HG03457 (cell line): ENCODE results near the gene MED13L.

Experiments
- ATAC-seq: cut with Tn5 transposase; IDR thresholded peaks from one replicate; pipeline ENCODE4 v1.9.1; 2021; ENCODE audit warnings: moderate number of reproducible peaks; ENCODE audit not compliant: unreplicated experiment

Gene MED13L

DNA sequence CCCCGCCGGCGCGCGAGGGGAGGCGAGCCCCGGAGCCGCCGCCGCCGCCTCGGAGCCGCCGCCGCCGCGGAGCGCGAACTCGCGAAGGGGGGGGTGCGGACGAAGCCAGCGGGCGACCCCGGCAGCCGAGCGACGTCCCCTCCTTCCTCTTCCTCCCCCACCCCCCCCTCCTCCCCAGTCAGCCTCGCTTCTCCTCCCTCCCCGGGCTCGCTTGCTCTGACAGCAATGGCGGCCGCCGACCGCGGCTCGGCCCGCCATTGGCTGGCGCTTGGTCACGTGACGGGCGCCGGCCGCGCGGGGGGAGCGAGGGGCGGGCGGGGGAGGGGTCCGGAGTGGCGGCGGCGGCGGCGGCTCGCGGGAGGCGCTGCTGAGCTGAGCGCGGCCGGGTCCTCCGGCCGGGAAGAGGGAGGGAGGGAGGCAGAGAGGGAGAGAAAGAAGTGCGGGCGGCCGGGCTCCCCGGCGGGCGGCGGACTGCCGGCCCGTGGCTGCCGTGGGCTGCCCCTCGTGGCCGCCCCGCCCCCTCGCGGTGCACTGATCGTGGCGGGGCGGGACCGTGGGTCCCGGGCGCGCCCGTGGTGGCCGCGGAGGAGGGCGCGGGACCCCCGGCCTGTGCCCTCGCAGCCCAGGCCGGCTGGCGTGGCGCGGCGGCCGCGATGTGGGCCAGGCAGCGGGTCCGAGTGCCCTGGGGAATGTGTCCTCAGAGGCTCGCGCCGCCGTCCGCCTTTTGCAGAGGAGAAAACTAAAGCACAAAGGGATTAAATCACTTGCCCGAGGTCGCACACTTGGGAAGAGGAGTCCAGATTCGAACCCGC is at the start of gene MED13L:
TSS of gene MED13L (minus strand) at position 227 of the 812 bp plus-strand sequence. CDS start 562 bp downstream, outside the sequence.
- ATAC-seq, result peak; percentile 59

DNA sequence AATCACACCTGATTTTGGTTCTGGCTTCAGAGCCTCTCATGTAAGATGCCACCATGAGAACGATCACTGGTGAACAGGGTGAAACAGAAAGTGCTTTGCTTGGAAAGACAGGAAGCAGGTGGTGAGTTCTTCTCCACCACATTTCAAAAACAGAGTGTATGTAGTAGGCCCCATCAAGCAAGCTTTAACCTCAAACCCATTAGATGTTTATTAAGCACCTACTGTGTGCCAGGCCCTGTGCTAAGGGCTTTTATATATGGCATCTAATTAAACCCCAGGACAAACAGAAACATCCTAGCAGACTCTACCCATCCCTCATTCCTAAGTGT is 47.8 kb upstream of the MED13L start:
- peak; percentile 78 for ATAC-seq

DNA sequence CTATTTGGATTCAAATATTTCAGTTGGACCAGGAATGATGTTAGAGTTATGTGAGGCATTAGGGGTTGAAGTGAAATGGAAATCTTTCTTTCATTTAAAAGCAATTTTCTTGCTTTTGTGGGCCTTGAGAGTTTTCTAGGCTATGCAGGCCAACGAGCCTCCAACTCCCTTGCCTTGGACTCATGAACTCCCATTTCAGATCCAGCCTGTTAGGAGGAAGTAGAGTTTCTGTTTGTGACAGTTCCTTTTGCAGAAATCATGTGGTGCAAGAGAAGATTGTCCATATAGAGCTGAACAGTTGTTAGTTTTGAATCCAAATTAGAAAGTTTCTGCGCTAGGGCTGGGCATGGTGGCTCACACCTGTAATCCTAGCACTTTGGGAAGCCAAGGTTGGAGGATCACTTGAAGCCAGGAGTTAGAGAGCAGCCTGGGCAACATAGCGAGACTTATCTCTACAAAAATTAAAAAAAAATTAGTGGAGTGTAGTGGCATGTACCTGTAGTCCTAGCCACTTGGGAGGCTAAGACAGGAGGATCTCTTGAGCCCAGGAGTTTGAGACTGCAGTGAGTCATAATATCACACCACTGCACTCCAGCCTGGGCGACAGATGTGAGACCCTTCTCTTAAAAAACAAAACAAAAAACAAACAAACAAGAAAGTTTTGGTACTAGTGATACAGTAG is 47.3 kb upstream of the MED13L start:
- ATAC-seq, result no peak

- ATAC-seq, result no peak
These were observed 46.2 kb upstream of the MED13L start for GRCh38 chr12:116323406-116324386.

- no peak for ATAC-seq
These were observed 44.4 kb upstream of the MED13L start for GRCh38 chr12:116321913-116322312.

GRCh38 chr12:116320791-116321217 is 43.3 kb upstream of the MED13L start:
- no peak for ATAC-seq

GRCh38 chr12:116319898-116320621 is 42.6 kb upstream of the MED13L start:
- no peak for ATAC-seq

DNA sequence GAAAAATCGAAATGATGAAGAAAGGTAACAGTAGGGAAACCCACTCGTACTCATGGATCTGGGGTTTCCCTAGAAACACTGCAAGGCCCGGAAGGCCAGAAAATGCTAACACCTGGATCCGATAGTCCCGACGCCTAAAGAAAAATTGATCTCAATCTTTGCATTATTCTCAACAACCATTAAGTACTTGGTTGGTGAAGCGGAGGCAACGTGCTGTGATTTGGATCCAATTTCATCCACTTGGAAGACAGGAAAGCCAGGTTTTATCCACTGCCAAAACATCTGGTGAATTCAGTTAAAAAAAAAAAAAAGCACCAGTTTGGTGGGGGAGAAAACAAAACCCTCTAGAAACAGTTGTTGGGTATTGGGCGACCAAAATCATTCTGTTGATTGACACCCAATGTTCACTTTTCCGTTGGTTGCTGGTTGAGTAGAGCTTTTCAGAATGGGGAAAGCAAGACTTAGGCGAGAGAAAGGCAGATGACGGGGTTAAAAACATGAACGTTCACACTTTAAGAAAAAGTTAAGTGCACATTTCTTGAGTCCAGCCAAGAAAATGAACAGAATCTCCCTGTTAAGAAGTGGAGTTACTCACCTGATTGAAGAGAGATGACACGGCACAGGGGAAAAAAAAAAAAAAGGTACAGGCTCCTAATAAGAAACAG is 41.9 kb upstream of the MED13L start:
- no peak for ATAC-seq

GRCh38 chr12:116318576-116319232 is 41.2 kb upstream of the MED13L start:
- ATAC-seq, result no peak

DNA sequence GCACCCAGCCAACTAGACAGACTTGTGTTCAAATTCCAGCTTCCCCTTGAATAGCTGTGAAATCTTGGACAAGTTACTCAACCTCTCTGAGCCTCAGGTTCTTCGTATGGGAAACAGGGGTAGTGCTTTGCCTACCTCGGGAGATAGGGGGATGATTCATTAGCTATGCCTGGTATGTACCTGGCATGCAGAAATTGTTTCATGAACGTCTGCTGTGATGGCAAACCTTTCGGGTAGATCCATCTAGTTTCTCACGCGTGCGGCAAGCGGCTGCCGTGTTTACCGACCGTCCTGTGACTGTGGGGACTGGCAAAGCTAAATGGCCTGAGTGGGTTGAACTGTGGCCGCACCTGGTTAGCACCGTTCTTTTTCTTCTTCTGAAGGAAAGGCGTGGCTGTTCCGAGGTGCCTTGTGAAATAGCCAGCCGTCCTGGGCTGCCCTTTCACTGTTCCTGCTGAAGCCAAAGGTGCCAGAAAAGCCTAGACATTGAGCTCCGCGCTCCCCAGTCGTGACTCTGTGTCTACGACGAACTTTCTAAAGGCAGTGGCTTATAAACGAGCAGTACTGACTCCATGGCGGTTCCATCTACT is 40.6 kb upstream of the MED13L start:
- ATAC-seq, result no peak

DNA sequence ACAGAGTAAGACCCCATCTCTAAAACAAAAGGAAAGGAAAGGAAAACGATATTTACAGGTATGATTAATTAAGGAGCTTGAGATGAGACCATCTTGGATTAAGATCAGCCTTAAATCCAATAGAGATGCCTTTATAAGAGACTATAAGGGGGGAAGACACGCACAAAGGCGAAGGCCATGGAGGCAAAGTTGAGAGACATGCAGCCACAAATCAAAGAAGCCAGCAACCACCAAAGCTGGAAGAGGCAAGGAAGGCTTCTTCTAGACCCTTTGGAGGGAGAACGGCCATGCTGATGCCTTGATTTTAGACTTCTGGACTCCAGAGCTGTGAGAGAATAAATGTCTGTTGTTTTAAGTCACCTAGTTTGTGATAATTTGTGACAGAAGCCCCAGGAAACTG is 39.6 kb upstream of the MED13L start:
- ATAC-seq, result no peak

DNA sequence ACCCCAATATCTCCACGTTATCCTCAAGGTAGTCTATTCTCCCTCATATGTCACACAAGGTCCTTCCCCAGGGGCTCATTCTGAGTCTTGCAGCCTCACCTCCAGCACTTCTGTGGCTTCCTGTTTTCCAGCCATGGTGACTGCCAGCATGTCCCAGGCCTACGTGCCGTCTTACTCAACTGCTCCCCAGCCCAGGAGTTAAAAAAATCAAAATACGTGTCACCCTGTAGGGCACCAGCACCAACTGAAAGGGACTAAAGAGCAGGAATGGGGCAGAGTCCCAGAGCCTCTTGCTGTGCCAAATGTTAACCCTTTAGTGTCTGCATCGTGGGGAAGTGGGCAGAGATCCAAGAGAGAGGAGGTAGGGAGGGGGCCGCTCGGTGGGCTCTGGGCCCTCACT is 37.0 kb upstream of the MED13L start:
- no peak for ATAC-seq

DNA sequence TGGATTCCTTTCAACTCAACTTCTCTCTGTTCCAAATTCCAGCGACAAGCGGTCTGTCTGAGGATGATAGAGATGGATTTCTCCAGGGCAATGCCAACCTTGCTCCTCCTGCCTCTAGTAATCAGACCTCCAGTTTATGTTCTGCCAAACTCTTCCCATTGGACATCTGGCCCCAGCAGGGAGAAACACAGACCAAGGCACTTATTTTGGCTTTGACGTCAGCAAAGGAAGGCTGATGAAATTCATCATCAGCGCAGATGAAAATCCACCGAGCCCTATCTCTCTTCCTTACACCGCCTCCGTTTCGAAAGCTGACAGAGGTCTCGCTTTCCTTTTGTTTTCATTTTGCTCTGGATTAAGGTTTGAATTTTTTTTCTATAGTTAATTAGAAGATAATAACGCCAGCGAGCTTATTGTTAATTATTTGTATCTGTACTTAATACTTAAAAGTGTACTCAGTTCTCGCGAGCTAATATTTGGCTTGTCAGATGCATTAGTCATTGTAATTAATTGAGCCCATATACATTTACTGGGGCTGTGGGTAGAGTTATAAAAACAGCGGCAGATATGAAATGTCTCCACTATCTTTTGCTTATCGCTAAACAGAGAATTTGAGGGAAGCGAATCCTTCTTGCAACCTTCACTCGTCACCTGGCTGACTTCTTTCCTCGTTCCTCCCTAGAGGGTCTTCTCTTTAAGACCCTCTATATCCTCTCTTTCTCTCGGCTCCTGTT is 35.9 kb upstream of the MED13L start:
- ATAC-seq, result no peak

- ATAC-seq, result no peak
These were observed 32.6 kb upstream of the MED13L start for GRCh38 chr12:116310082-116310481.

DNA sequence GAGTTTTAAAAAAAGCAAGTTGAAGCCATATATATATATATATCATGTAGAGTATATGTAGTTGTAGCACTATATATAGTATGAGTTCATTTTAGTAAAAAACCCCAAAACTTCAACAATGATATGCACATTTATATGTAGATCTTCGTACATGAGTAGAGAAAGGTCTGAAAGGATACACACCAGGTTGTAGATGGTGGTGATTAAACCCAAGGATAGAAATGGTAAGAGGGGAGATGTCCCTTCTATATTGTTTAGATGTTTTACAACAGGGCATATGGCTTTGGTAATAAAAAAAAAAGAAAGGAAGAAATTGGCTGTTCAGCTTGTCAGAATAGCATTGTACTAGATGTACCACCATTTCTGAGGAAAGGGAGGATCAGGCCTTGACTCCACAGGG is 31.9 kb upstream of the MED13L start:
- ATAC-seq, result no peak

DNA sequence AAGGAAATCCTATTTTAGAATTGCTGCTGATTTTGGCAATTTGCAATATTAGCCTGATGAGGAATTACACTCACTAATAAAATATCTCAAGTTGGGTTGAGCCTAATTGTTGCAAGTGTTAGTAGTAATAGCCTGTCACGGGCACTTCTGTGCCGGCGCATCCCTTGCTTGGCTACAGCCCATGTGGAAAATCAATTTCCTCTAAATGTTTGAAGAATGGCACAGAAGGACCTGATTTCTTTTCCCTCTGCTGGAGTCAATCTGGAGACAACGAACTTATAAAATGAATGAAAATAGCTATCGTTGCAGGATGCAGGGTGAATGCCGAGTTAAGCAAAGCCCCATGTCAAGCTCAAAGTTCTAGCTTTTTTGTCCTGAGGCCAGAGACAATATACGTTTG is 31.2 kb upstream of the MED13L start:
- ATAC-seq, result no peak

DNA sequence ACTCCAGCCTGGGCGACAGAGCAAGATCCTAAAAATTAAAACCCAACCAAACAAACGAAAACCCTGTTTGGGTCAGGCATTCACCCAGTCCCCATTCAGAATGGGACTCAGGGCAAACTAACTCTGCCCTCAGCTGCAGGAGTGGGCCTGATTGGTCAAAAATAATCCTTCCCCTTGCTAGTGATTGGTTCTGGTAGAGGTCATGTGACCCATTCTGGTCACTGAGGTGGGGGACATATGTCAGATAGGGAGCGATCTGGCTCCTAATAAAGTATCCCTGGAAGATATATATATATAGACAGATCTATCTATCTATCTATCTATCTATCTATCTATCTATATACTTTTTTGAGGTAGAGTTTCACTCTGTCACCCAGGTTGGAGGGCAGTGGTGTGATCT is 29.5 kb upstream of the MED13L start:
- no peak for ATAC-seq

GRCh38 chr12:116306506-116306905 is 29.0 kb upstream of the MED13L start:
- no peak for ATAC-seq

DNA sequence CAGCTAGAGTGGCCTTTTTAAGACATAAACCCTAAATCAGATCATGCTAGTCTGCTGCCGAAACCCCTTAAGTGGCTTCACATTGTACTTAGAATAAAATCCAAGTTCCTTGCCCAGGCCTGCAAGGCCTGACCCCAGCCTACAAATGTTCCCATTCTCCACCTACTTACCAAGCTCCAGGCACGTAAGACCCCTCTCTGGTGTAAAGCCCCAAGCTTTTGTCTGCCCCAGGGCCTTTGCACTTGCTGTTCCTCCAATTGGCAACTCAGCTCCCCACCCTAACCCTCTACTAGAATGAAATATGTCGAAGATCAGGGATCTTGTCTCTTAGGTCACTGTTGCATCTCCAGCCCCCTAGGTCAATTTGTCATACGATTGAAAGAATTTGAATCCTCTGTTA is 27.1 kb upstream of the MED13L start:
- ATAC-seq, result no peak
